Dermis blood vessel endothelial cell (primary cell): Measurements from ENCODE around the gene NNAT. TPM values are rescaled to one million over a fixed set of nuclear protein-coding genes. Genes with fewer than 3 reads are reported as not detected.

Experiments
- DNase-seq: peaks from one replicate; pipeline ENCODE4 v3.0.0; 2010
- total RNA-seq: library from RNA; depleted of rRNA; stranded (reverse); fragments of >200 nt; gene quantifications from 2 replicates; pipeline ENCODE4 v1.2.3, GENCODE V29; 2014

NNAT gene
- total RNA-seq, 1 donor from 2014 or later, result 0.34 TPM

- DNase-seq, result no peak
Observed at GRCh38 chr20:37503256-37503927, 17.7 kb upstream of the NNAT start.

- DNase-seq, result no peak
Observed at GRCh38 chr20:37504404-37505096, 16.5 kb upstream of the NNAT start.

GRCh38 chr20:37505263-37506151 is 15.5 kb upstream of the NNAT start:
- DNase-seq, result no peak

GRCh38 chr20:37506152-37506725 is 14.8 kb upstream of the NNAT start:
- DNase-seq, result no peak

- DNase-seq, result no peak
Observed at GRCh38 chr20:37510226-37510625, 10.8 kb upstream of the NNAT start.

- DNase-seq, result no peak
Observed at GRCh38 chr20:37511610-37512275, 9.3 kb upstream of the NNAT start.

- no peak for DNase-seq
Observed at GRCh38 chr20:37513779-37514359, 7.2 kb upstream of the NNAT start.

- DNase-seq, result no peak
Observed at GRCh38 chr20:37515876-37516275, 5.2 kb upstream of the NNAT start.

- DNase-seq, result no peak
Observed at GRCh38 chr20:37516811-37517750, 4.0 kb upstream of the NNAT start.

GRCh38 chr20:37518059-37518458 is 3.0 kb upstream of the NNAT start:
- no peak for DNase-seq

- DNase-seq, result peak; percentile 78
Observed at GRCh38 chr20:37518606-37519507, 2.2 kb upstream of the NNAT start.

- peak; percentile 51 for DNase-seq
Observed at GRCh38 chr20:37519508-37520418, 1.3 kb upstream of the NNAT start.

- no peak for DNase-seq
Observed at GRCh38 chr20:37520419-37520955, 563 bp upstream of the NNAT start.

- no peak for DNase-seq
Observed at GRCh38 chr20:37522260-37523011, 1.4 kb downstream of the NNAT start.

GRCh38 chr20:37523012-37523391 is 2.0 kb downstream of the NNAT start:
- DNase-seq, result no peak

GRCh38 chr20:37523911-37524700 is 3.1 kb downstream of the NNAT start:
- DNase-seq, result no peak
